WTC11 (cell line): ENCODE measurements around the gene CAMTA1. TPM values are rescaled to one million over a fixed set of nuclear protein-coding genes. Genes with fewer than 3 reads are reported as not detected.

Experiments used
- ATAC-seq: fragments of 200-7000 bp; cut with Tn5 transposase; 2 replicates; pipeline ENCODE4 v1.10.0; 2021; ENCODE audit warnings: mild to moderate bottlenecking, moderate library complexity
- CTCF ChIA-PET: fragments of 300-600 bp; sonication (Branson Sonifier 250); formaldehyde crosslinking; loops from one replicate; lab custom pipeline; 2021; ENCODE audit warnings: antibody characterized with exemption; lab: Charles Lee
- POLR2A ChIA-PET: fragments of 350-600 bp; sonication (Branson Sonifier 250); formaldehyde crosslinking; loops from one replicate; lab custom pipeline; 2021; ENCODE audit warnings: antibody characterized with exemption; lab: Charles Lee
- DNase-seq: peaks from one replicate; pipeline ENCODE4 v3.0.0; 2021; ENCODE audit warnings: low spot score
- H3K27ac Mint-ChIP-seq: 2 replicates; pipeline ENCODE4 v1.8.0; 2021; ENCODE audit warnings: mixed read lengths
- H3K27me3 Mint-ChIP-seq: 2 replicates; pipeline ENCODE4 v1.8.0; 2021; ENCODE audit warnings: low read depth, mild to moderate bottlenecking, moderate library complexity, mixed read lengths
- H3K36me3 Mint-ChIP-seq: 2 replicates; pipeline ENCODE4 v1.8.0; 2021; ENCODE audit warnings: mixed read lengths
- H3K4me1 Mint-ChIP-seq: 2 replicates; pipeline ENCODE4 v1.8.0; 2022; ENCODE audit warnings: mixed read lengths
- H3K4me3 Mint-ChIP-seq: 2 replicates; pipeline ENCODE4 v1.8.0; 2021; ENCODE audit warnings: mild to moderate bottlenecking, moderate library complexity, mixed read lengths
- H3K9me3 Mint-ChIP-seq: 2 replicates; pipeline ENCODE4 v1.8.0; 2021; ENCODE audit warnings: mixed read lengths
- ATF3 ChIP-seq: sonication (generic); formaldehyde crosslinking; conservative IDR thresholded peaks from 2 replicates; pipeline ENCODE4 v1.8.1; 2022; ENCODE audit warnings: mild to moderate bottlenecking, missing genetic modification reagents
- CBFB ChIP-seq: sonication (generic); formaldehyde crosslinking; IDR thresholded peaks from 2 replicates; pipeline ENCODE4 v1.8.1; 2022; ENCODE audit warnings: mild to moderate bottlenecking, low read depth, missing genetic modification reagents
- CDX4 ChIP-seq: fragments of 250-450 bp; sonication (Bioruptor Pico); IDR thresholded peaks from 2 replicates; pipeline ENCODE4 v1.9.0; 2021; ENCODE audit warnings: moderate library complexity, mild to moderate bottlenecking, inconsistent platforms, borderline replicate concordance
- E2F1 ChIP-seq: sonication (generic); formaldehyde crosslinking; IDR thresholded peaks from 2 replicates; pipeline ENCODE4 v1.8.0; 2022; ENCODE audit warnings: mild to moderate bottlenecking, missing genetic modification reagents
- ELF4 ChIP-seq: sonication (generic); formaldehyde crosslinking; IDR thresholded peaks from 2 replicates; pipeline ENCODE4 v1.8.1; 2022; ENCODE audit warnings: low read depth, mild to moderate bottlenecking, moderate library complexity, missing genetic modification reagents
- ESRRA ChIP-seq: sonication (generic); formaldehyde crosslinking; IDR thresholded peaks from 2 replicates; pipeline ENCODE4 v1.8.1; 2022; ENCODE audit warnings: mild to moderate bottlenecking, missing genetic modification reagents, borderline replicate concordance
- JAZF1 ChIP-seq: fragments of 250-450 bp; sonication (Bioruptor Pico); IDR thresholded peaks from 2 replicates; pipeline ENCODE4 v1.9.0; 2021; ENCODE audit warnings: moderate library complexity, mild to moderate bottlenecking, inconsistent platforms
- KAT7 ChIP-seq: sonication (generic); formaldehyde crosslinking; IDR thresholded peaks from 2 replicates; pipeline ENCODE4 v1.8.1; 2023; ENCODE audit warnings: missing genetic modification reagents, mild to moderate bottlenecking, borderline replicate concordance
- NFYB ChIP-seq: sonication (generic); formaldehyde crosslinking; conservative IDR thresholded peaks from 2 replicates; pipeline ENCODE4 v1.8.0; 2022; ENCODE audit warnings: low read depth, missing genetic modification reagents
- NR1H2 ChIP-seq: sonication (generic); formaldehyde crosslinking; IDR thresholded peaks from 2 replicates; pipeline ENCODE4 v1.9.0; 2021; ENCODE audit warnings: mild to moderate bottlenecking, moderate library complexity, missing genetic modification reagents
- RORB ChIP-seq: fragments of 250-450 bp; sonication (Bioruptor Pico); IDR thresholded peaks from 2 replicates; pipeline ENCODE4 v1.9.0; 2021; ENCODE audit warnings: mild to moderate bottlenecking
- SMAD3 ChIP-seq: sonication (generic); formaldehyde crosslinking; IDR thresholded peaks from 2 replicates; pipeline ENCODE4 v1.8.0; 2022; ENCODE audit warnings: missing genetic modification reagents, mild to moderate bottlenecking, borderline replicate concordance
- SMAD4 ChIP-seq: sonication (generic); formaldehyde crosslinking; IDR thresholded peaks from 2 replicates; pipeline ENCODE4 v1.8.0; 2022; ENCODE audit warnings: mild to moderate bottlenecking, missing genetic modification reagents
- TEAD1 ChIP-seq: sonication (generic); formaldehyde crosslinking; IDR thresholded peaks from 2 replicates; pipeline ENCODE4 v1.8.0; 2022; ENCODE audit warnings: mild to moderate bottlenecking, missing genetic modification reagents
- TEAD4 ChIP-seq: sonication (generic); formaldehyde crosslinking; IDR thresholded peaks from 2 replicates; pipeline ENCODE4 v1.8.0; 2022; ENCODE audit warnings: mild to moderate bottlenecking, missing genetic modification reagents
- ZBTB21 ChIP-seq: sonication (generic); formaldehyde crosslinking; IDR thresholded peaks from 2 replicates; pipeline ENCODE4 v1.8.1; 2023; ENCODE audit warnings: mild to moderate bottlenecking, missing genetic modification reagents, borderline replicate concordance
- ZNF416 ChIP-seq: fragments of 250-450 bp; sonication (Bioruptor Pico); IDR thresholded peaks from 2 replicates; pipeline ENCODE4 v1.9.0; 2021; ENCODE audit warnings: mild to moderate bottlenecking, inconsistent platforms
- total RNA-seq: library from RNA; stranded (reverse); gene quantifications from 3 replicates; pipeline ENCODE4 v1.2.3, GENCODE V29; 2021
- TF ChIP-seq, protein P1 (sequence below): sonication (generic); formaldehyde crosslinking; IDR thresholded peaks from 2 replicates; pipeline ENCODE4 v1.8.1; 2023; ENCODE audit warnings: mild to moderate bottlenecking, missing genetic modification reagents
- TF ChIP-seq, protein P2 (sequence below): fragments of 250-450 bp; sonication (Bioruptor Pico); IDR thresholded peaks from 2 replicates; pipeline ENCODE4 v1.8.0; 2021; ENCODE audit warnings: mild to moderate bottlenecking
- TF ChIP-seq, protein P3 (sequence below): sonication (generic); formaldehyde crosslinking; IDR thresholded peaks from 2 replicates; pipeline ENCODE4 v1.8.1; 2023; ENCODE audit warnings: mild to moderate bottlenecking, missing genetic modification reagents

CAMTA1 gene
- total RNA-seq, 1 experiment from 2014 or later: 86.4 TPM

- H3K9me3 Mint-ChIP-seq: no peaks in the 10 kb centered on the region
- ChIA-PET CTCF (interaction anchor here (1.3 kb wide), 1 partner anchor 24 kb away, joined by 4 read pairs; no protein-coding TSS in a partner anchor), POLR2A (no interaction called here)
- no peak for ATAC-seq
- no peak overlapping the region for H3K4me3 Mint-ChIP-seq
- TF ChIP-seq, protein P1, sequence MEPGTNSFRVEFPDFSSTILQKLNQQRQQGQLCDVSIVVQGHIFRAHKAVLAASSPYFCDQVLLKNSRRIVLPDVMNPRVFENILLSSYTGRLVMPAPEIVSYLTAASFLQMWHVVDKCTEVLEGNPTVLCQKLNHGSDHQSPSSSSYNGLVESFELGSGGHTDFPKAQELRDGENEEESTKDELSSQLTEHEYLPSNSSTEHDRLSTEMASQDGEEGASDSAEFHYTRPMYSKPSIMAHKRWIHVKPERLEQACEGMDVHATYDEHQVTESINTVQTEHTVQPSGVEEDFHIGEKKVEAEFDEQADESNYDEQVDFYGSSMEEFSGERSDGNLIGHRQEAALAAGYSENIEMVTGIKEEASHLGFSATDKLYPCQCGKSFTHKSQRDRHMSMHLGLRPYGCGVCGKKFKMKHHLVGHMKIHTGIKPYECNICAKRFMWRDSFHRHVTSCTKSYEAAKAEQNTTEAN (CRISPR knock-in tag): no peak
- TF ChIP-seq ELF4: no peak
- no peak for TF ChIP-seq ESRRA (CRISPR knock-in tag)
- TF ChIP-seq SMAD3: no peak
- TF ChIP-seq TEAD1 (CRISPR knock-in tag): no peak
- TF ChIP-seq JAZF1 (CRISPR knock-in tag): no peak
- TF ChIP-seq, protein P2, sequence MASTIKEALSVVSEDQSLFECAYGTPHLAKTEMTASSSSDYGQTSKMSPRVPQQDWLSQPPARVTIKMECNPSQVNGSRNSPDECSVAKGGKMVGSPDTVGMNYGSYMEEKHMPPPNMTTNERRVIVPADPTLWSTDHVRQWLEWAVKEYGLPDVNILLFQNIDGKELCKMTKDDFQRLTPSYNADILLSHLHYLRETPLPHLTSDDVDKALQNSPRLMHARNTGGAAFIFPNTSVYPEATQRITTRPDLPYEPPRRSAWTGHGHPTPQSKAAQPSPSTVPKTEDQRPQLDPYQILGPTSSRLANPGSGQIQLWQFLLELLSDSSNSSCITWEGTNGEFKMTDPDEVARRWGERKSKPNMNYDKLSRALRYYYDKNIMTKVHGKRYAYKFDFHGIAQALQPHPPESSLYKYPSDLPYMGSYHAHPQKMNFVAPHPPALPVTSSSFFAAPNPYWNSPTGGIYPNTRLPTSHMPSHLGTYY (CRISPR knock-in tag): no peak
- no peak for TF ChIP-seq NR1H2 (CRISPR knock-in tag)
- no peak for TF ChIP-seq KAT7 (CRISPR knock-in tag)
- no peak for TF ChIP-seq CDX4
- TF ChIP-seq RORB (CRISPR knock-in tag): no peak
- no peak for TF ChIP-seq TEAD4 (CRISPR knock-in tag)
- no peak for TF ChIP-seq ZBTB21 (CRISPR knock-in tag)
- TF ChIP-seq, protein P3, sequence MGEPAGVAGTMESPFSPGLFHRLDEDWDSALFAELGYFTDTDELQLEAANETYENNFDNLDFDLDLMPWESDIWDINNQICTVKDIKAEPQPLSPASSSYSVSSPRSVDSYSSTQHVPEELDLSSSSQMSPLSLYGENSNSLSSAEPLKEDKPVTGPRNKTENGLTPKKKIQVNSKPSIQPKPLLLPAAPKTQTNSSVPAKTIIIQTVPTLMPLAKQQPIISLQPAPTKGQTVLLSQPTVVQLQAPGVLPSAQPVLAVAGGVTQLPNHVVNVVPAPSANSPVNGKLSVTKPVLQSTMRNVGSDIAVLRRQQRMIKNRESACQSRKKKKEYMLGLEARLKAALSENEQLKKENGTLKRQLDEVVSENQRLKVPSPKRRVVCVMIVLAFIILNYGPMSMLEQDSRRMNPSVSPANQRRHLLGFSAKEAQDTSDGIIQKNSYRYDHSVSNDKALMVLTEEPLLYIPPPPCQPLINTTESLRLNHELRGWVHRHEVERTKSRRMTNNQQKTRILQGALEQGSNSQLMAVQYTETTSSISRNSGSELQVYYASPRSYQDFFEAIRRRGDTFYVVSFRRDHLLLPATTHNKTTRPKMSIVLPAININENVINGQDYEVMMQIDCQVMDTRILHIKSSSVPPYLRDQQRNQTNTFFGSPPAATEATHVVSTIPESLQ (CRISPR knock-in tag): no peak
- TF ChIP-seq SMAD4 (CRISPR knock-in tag): no peak
- TF ChIP-seq NFYB (CRISPR knock-in tag): no peak
- TF ChIP-seq ZNF416 (CRISPR knock-in tag): no peak
- TF ChIP-seq CBFB (CRISPR knock-in tag): no peak
- TF ChIP-seq ATF3 (CRISPR knock-in tag): no peak
- no peak for TF ChIP-seq E2F1 (CRISPR knock-in tag)
- H3K36me3 Mint-ChIP-seq: no peaks in the 10 kb centered on the region
- no peak for DNase-seq
- peaks cover 34% of the 10 kb centered on the region for H3K4me1 Mint-ChIP-seq
- H3K27me3 Mint-ChIP-seq: no peaks in the 10 kb centered on the region
- no peak overlapping the region for H3K27ac Mint-ChIP-seq
Measured at GRCh38 chr1:7453038-7453437, 667.8 kb downstream of the CAMTA1 start.
